HepG2 (cell line): Measurements from ENCODE around the gene COPS6. TPM values are rescaled to one million over a fixed set of nuclear protein-coding genes. Genes with fewer than 3 reads are reported as not detected.

Experiments used
- ATAC-seq: fragments of 200-7000 bp; cut with Tn5 transposase; 3 replicates; pipeline ENCODE4 v1.9.1; 2020; ENCODE audit warnings: mild to moderate bottlenecking, moderate library complexity
- BruUV-seq: library from RNA; stranded (reverse); fragments of 400-500 nt; replicated peaks from 2 replicates; lab custom pipeline; 2021; lab: Mats Ljungman, UMichigan
- CTCF ChIA-PET: fragments of 300-600 bp; formaldehyde crosslinking; extraction: SDS; loops from one replicate; lab custom pipeline; 2021; ENCODE audit warnings: low total read pairs, inconsistent platforms, low intra/inter-chr PET ratio; lab: Yijun Ruan, JAX
- POLR2A ChIA-PET: fragments of 350-600 bp; sonication (Branson Sonifier 250); formaldehyde crosslinking; loops from one replicate; lab custom pipeline; 2020; ENCODE audit warnings: antibody characterized with exemption, inconsistent platforms; lab: Yijun Ruan, JAX
- DNase-seq: peaks from one replicate; pipeline ENCODE4 v3.0.0-alpha.2; 2015; ENCODE audit warnings: low spot score
- FAIRE-seq: peaks from 3 replicates; lab custom pipeline; 2011; peaks lifted over from hg19 to GRCh38; lab: Jason Lieb, UNC
- H2AFZ ChIP-seq: one replicate; pipeline ENCODE4 v1.6.1; 2011; ENCODE audit warnings: low read length, inconsistent platforms
- H3K27ac ChIP-seq: fragments of 300-600 bp; 3 replicates; pipeline ENCODE4 v1.8.0; 2011; ENCODE audit warnings: mixed run types, mild to moderate bottlenecking, mixed read lengths, low read length, inconsistent platforms; ENCODE audit not compliant: insufficient read depth; ENCODE audit errors: extremely low read length
- H3K27me3 ChIP-seq, 2 experiments: fragments of 200-600 bp in 1 of 2; 2 replicates in 1 of 2; 3 replicates in 1 of 2; pipeline versions ENCODE4 v1.6.0 to v1.8.0; 2011; ENCODE audit warnings: low read length in 2 of 2, mild to moderate bottlenecking in 2 of 2, moderate library complexity in 2 of 2, inconsistent platforms in 1 of 2; ENCODE audit not compliant: insufficient read depth in 2 of 2, control insufficient read depth in 1 of 2
- H3K36me3 ChIP-seq, 2 experiments: fragments of 200-600 bp in 1 of 2; replicated peaks in 1 of 2; 2 replicates in 1 of 2; 3 replicates in 1 of 2; pipeline versions ENCODE4 v1.5.1 to v1.8.0; 2011; ENCODE audit warnings: low read length in 2 of 2, inconsistent platforms in 1 of 2; ENCODE audit not compliant: insufficient read depth in 2 of 2, control insufficient read depth in 1 of 2
- H3K4me1 ChIP-seq: 2 replicates; pipeline ENCODE4 v1.5.1; 2012; ENCODE audit warnings: low read length, inconsistent platforms; ENCODE audit not compliant: insufficient read depth
- H3K4me2 ChIP-seq: 2 replicates; pipeline ENCODE4 v1.6.0; 2011; ENCODE audit warnings: low read depth, low read length, inconsistent platforms
- H3K4me3 ChIP-seq, 3 experiments: fragments of 200-600 bp in 1 of 3; sonication (generic), shearing (Covaris generic) in 1 of 3; replicated peaks in 1 of 3; 2 replicates each; pipeline ENCODE4 v1.5.1; 2011 to 2016; ENCODE audit warnings: low read length in 3 of 3, inconsistent platforms in 2 of 3, low read depth in 2 of 3, mild to moderate bottlenecking in 2 of 3, control low read depth in 1 of 3, mixed read lengths in 1 of 3; ENCODE audit not compliant: insufficient read depth in 1 of 3
- H3K79me2 ChIP-seq: one replicate; pipeline ENCODE4 v1.6.1; 2011; ENCODE audit warnings: low read length, inconsistent platforms; ENCODE audit not compliant: insufficient read depth
- H3K9ac ChIP-seq: 2 replicates; pipeline ENCODE4 v1.6.0; 2011; ENCODE audit warnings: mild to moderate bottlenecking, low read depth, low read length, inconsistent platforms; ENCODE audit not compliant: insufficient read depth
- H3K9me3 ChIP-seq: 2 replicates; pipeline ENCODE4 v1.5.1; 2012; ENCODE audit warnings: mild to moderate bottlenecking, low read length
- H4K20me1 ChIP-seq: 2 replicates; pipeline ENCODE4 v1.6.0; 2011; ENCODE audit warnings: inconsistent platforms, mild to moderate bottlenecking, low read length, moderate library complexity; ENCODE audit not compliant: insufficient read depth
- NCOA5 ChIP-seq: sonication (generic); formaldehyde crosslinking; IDR thresholded peaks from 2 replicates; pipeline ENCODE4 v1.4.0; 2020; ENCODE audit warnings: missing genetic modification reagents
- RBFOX2 ChIP-seq: fragments of 200-400 bp; formaldehyde crosslinking; IDR thresholded peaks from 2 replicates; pipeline ENCODE4 v1.6.1; 2017; ENCODE audit warnings: low read depth, mild to moderate bottlenecking, low read length
- ZNF337 ChIP-seq: sonication (generic); formaldehyde crosslinking; IDR thresholded peaks from 2 replicates; pipeline ENCODE4 v1.5.1; 2020; ENCODE audit warnings: missing genetic modification reagents, low read depth, mild to moderate bottlenecking, borderline replicate concordance
- WGBS: methylation state at CpG from one replicate; pipeline ENCODE4 v1.1.6; 2017; ENCODE audit warnings: low lambda C conversion rate; 5-methylcytosine and 5-hydroxymethylcytosine counted together
- in situ Hi-C: cut with HindIII; loops from 2 replicates; pipeline ENCODE4 v1.10.0; 2017; ENCODE audit warnings: low pct_unique_long_range_greater_than_20kb; ENCODE audit not compliant: extremely low pct_ligation_motif_present
- intact Hi-C: fragments of 100-400 bp; cut with micrococcal nuclease; formaldehyde crosslinking; loops from one replicate; pipeline ENCODE4 v1.10.0; 2022; ENCODE audit not compliant: unreplicated experiment
- polyA plus RNA-seq, 8 experiments: library from polyadenylated mRNA; depleted of rRNA in 3 of 8; stranded (reverse) in 7 of 8; unstranded in 1 of 8; fragments of >200 nt; fragmentation: Illumina TruSeq in 4 of 8; extraction: Trizol in 4 of 8; gene quantifications; 2 replicates each; pipeline versions ENCODE4 v1.2.1 to v1.2.3, GENCODE V29; 2011 to 2016; ENCODE audit warnings: low read depth in 4 of 8, missing spikeins in 1 of 8, mixed read lengths in 1 of 8; ENCODE audit not compliant: insufficient read depth in 1 of 8
- total RNA-seq, 5 experiments: library from RNA; depleted of rRNA; stranded (reverse); fragments of >200 nt; fragmentation: Illumina TruSeq; extraction: Trizol; gene quantifications; 2 replicates each; pipeline ENCODE4 v1.2.3, GENCODE V29; 2016; ENCODE audit warnings: low read depth in 1 of 5
- TF ChIP-seq, protein P1 (sequence below): sonication (generic); formaldehyde crosslinking; conservative IDR thresholded peaks from 2 replicates; pipeline ENCODE4 v1.5.0; 2020; ENCODE audit warnings: missing genetic modification reagents
- TF ChIP-seq, protein P2 (sequence below): sonication (generic); formaldehyde crosslinking; IDR thresholded peaks from 2 replicates; pipeline ENCODE4 v1.4.0; 2020; ENCODE audit warnings: missing genetic modification reagents, mild to moderate bottlenecking, borderline replicate concordance
- TF ChIP-seq, protein P3 (sequence below): sonication (generic); formaldehyde crosslinking; IDR thresholded peaks from 2 replicates; pipeline ENCODE4 v1.4.0; 2020; ENCODE audit warnings: missing genetic modification reagents

Gene COPS6
- total and polyA plus RNA-seq, 2 of the 13 experiments (the other 11 are each of a cell fraction or from before 2014, with no cell fraction given), result 33.4 to 117 TPM

DNA sequence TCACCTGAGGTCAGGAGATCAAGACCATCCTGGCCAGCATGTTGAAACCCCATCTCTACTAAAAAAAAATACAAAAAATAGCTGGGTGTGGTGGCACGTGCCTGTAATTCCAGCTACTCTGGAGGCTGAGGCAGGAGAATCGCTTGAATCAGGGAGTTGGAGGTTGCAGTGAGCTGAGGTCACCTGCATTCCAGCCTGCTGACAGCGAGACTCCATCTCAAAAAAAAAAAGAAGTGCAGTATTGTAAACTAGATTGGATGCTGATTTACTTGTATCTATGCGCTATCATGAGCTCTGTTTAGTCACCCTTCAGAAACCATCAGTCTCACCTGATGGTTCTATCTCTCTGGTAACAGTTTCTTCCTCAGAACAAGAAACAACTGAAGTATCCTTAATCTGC lies 25.4 kb upstream of the COPS6 start:
- BruUV-seq, result no TSS peak
- Histone ChIP-seq H3K4me1 (peaks cover 14% of the 10 kb centered on the region), H3K27me3 (no peaks in the 10 kb centered on the region), H3K79me2 (no peaks in the 10 kb centered on the region), H3K9ac (no peak overlapping the region), H3K27ac (no peak overlapping the region), H3K4me2 (no peak overlapping the region), H2AFZ (no peak overlapping the region), H3K36me3 (peaks cover 7 to 30% of the 10 kb centered on the region in 2 experiments), H4K20me1 (no peaks in the 10 kb centered on the region), H3K9me3 (no peaks in the 10 kb centered on the region), H3K4me3 (no peak overlapping the region)
- no peak for FAIRE-seq
- TF ChIP-seq, protein P1, sequence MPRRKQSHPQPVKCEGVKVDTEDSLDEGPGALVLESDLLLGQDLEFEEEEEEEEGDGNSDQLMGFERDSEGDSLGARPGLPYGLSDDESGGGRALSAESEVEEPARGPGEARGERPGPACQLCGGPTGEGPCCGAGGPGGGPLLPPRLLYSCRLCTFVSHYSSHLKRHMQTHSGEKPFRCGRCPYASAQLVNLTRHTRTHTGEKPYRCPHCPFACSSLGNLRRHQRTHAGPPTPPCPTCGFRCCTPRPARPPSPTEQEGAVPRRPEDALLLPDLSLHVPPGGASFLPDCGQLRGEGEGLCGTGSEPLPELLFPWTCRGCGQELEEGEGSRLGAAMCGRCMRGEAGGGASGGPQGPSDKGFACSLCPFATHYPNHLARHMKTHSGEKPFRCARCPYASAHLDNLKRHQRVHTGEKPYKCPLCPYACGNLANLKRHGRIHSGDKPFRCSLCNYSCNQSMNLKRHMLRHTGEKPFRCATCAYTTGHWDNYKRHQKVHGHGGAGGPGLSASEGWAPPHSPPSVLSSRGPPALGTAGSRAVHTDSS (CRISPR knock-in tag), result no peak
- intact Hi-C loops (no loop called here), in situ Hi-C loops (no loop called here)
- POLR2A ChIA-PET, result interaction anchor here (1.5 to 1.6 kb wide), 2 partner anchors 10 to 16 kb away, joined by 4 to 7 read pairs; no protein-coding TSS in a partner anchor
- CTCF ChIA-PET, result no interaction called here
- WGBS, result 99% methylated on average over 4 of the region's 4 CpGs
- DNase-seq, result no peak
- no peak for ATAC-seq

DNA sequence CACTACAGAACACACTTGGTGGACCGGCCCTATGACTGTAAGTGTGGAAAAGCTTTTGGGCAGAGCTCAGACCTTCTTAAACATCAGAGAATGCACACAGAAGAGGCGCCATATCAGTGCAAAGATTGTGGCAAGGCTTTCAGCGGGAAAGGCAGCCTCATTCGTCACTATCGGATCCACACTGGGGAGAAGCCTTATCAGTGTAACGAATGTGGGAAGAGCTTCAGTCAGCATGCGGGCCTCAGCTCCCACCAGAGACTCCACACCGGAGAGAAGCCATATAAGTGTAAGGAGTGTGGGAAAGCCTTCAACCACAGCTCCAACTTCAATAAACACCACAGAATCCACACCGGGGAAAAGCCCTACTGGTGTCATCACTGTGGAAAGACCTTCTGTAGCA lies 24.6 kb upstream of the COPS6 start:
- peak; percentile 3; the same call in 1 of the 3 replicates for ATAC-seq
- CTCF ChIA-PET, result no interaction called here
- Histone ChIP-seq H2AFZ (no peak overlapping the region), H3K9me3 (no peaks in the 10 kb centered on the region), H3K36me3 (peaks cover 6 to 24% of the 10 kb centered on the region in 2 experiments), H3K27ac (no peak overlapping the region), H4K20me1 (no peaks in the 10 kb centered on the region), H3K4me1 (peaks cover 14% of the 10 kb centered on the region), H3K4me3 (no peak overlapping the region), H3K4me2 (no peak overlapping the region), H3K9ac (no peak overlapping the region), H3K79me2 (no peaks in the 10 kb centered on the region), H3K27me3 (no peaks in the 10 kb centered on the region)
- POLR2A ChIA-PET, result interaction anchor here (1.5 to 1.6 kb wide), 2 partner anchors 11 to 15 kb away, joined by 4 to 7 read pairs; no protein-coding TSS in a partner anchor
- intact Hi-C loops (no loop called here), in situ Hi-C loops (no loop called here)
- no peak for DNase-seq
- TSS peak; percentile 54 for BruUV-seq
- WGBS, result 96% methylated on average over 9 of the region's 9 CpGs
- no peak for FAIRE-seq
- TF ChIP-seq, protein P2, sequence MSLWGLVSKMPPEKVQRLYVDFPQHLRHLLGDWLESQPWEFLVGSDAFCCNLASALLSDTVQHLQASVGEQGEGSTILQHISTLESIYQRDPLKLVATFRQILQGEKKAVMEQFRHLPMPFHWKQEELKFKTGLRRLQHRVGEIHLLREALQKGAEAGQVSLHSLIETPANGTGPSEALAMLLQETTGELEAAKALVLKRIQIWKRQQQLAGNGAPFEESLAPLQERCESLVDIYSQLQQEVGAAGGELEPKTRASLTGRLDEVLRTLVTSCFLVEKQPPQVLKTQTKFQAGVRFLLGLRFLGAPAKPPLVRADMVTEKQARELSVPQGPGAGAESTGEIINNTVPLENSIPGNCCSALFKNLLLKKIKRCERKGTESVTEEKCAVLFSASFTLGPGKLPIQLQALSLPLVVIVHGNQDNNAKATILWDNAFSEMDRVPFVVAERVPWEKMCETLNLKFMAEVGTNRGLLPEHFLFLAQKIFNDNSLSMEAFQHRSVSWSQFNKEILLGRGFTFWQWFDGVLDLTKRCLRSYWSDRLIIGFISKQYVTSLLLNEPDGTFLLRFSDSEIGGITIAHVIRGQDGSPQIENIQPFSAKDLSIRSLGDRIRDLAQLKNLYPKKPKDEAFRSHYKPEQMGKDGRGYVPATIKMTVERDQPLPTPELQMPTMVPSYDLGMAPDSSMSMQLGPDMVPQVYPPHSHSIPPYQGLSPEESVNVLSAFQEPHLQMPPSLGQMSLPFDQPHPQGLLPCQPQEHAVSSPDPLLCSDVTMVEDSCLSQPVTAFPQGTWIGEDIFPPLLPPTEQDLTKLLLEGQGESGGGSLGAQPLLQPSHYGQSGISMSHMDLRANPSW, result no peak
- TF ChIP-seq RBFOX2 (0 out of 2 replicates have a peak, but pooled peaks have one; percentile 21), NCOA5 (CRISPR knock-in tag) (no peak), ZNF337 (CRISPR knock-in tag) (no peak)
- TF ChIP-seq, protein P3, sequence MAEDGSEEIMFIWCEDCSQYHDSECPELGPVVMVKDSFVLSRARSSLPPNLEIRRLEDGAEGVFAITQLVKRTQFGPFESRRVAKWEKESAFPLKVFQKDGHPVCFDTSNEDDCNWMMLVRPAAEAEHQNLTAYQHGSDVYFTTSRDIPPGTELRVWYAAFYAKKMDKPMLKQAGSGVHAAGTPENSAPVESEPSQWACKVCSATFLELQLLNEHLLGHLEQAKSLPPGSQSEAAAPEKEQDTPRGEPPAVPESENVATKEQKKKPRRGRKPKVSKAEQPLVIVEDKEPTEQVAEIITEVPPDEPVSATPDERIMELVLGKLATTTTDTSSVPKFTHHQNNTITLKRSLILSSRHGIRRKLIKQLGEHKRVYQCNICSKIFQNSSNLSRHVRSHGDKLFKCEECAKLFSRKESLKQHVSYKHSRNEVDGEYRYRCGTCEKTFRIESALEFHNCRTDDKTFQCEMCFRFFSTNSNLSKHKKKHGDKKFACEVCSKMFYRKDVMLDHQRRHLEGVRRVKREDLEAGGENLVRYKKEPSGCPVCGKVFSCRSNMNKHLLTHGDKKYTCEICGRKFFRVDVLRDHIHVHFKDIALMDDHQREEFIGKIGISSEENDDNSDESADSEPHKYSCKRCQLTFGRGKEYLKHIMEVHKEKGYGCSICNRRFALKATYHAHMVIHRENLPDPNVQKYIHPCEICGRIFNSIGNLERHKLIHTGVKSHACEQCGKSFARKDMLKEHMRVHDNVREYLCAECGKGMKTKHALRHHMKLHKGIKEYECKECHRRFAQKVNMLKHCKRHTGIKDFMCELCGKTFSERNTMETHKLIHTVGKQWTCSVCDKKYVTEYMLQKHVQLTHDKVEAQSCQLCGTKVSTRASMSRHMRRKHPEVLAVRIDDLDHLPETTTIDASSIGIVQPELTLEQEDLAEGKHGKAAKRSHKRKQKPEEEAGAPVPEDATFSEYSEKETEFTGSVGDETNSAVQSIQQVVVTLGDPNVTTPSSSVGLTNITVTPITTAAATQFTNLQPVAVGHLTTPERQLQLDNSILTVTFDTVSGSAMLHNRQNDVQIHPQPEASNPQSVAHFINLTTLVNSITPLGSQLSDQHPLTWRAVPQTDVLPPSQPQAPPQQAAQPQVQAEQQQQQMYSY (CRISPR knock-in tag), result no peak
